HG03039 (cell line): ENCODE data around the gene KCNQ1.

Source experiments
- ATAC-seq: cut with Tn5 transposase; IDR thresholded peaks from one replicate; pipeline ENCODE4 v1.9.1; 2021; ENCODE audit warnings: mild to moderate bottlenecking, moderate library complexity; ENCODE audit not compliant: unreplicated experiment

KCNQ1 gene, protein sequence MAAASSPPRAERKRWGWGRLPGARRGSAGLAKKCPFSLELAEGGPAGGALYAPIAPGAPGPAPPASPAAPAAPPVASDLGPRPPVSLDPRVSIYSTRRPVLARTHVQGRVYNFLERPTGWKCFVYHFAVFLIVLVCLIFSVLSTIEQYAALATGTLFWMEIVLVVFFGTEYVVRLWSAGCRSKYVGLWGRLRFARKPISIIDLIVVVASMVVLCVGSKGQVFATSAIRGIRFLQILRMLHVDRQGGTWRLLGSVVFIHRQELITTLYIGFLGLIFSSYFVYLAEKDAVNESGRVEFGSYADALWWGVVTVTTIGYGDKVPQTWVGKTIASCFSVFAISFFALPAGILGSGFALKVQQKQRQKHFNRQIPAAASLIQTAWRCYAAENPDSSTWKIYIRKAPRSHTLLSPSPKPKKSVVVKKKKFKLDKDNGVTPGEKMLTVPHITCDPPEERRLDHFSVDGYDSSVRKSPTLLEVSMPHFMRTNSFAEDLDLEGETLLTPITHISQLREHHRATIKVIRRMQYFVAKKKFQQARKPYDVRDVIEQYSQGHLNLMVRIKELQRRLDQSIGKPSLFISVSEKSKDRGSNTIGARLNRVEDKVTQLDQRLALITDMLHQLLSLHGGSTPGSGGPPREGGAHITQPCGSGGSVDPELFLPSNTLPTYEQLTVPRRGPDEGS

DNA sequence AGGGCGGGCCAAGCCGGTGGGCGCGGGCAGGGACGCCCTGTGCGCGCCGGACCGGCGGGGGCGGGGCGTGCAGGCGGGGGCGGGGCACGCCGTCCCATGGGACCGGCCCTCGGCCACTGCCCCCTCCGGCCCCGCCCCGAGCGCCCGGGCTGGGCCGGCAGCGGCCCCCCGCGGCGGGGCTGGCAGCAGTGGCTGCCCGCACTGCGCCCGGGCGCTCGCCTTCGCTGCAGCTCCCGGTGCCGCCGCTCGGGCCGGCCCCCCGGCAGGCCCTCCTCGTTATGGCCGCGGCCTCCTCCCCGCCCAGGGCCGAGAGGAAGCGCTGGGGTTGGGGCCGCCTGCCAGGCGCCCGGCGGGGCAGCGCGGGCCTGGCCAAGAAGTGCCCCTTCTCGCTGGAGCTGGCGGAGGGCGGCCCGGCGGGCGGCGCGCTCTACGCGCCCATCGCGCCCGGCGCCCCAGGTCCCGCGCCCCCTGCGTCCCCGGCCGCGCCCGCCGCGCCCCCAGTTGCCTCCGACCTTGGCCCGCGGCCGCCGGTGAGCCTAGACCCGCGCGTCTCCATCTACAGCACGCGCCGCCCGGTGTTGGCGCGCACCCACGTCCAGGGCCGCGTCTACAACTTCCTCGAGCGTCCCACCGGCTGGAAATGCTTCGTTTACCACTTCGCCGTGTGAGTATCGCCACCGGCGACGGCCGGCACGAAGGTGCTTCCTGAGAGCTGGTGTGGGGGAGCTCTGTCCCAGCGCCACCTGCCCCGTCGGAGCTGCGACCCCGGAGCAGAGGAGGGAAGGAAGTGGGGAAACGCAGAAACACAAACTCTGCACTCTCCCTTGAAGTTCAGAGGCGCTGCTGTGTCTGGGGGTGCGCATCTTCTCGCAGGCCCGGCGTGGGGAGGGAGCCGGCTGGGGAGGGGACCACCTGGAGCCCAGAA is at the start of gene KCNQ1:
Gene KCNQ1 (plus strand): TSS at position 188 of the 925 bp plus-strand sequence. CDS start 91 bp downstream, at position 279.
- no peak for ATAC-seq

DNA sequence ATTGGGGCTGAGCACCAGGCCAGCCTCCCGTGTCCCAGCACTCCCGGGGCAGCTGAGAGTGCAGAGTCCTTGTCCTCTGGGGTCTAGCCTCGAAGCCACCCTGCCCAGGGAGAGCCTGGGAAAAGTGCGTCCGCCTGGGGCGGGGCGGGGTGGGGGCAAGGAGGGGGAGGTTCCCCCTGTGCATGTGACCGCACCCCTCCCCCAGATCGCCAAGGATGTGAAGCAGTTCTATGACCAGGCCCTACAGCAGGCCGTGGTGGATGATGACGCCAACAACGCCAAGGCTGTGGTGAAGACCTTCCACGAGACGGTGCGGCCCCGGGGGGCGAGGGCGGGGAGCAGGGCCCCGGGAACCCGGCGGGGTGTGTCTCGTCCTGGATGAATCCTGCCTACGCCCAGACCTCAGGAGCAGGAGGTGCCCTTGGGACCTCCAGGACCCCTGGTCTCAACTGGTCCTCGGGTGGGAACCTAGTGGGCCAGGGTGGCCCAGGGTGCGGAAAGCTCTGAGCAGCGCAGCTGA is 49.5 kb upstream of the KCNQ1 start:
- no peak for ATAC-seq

GRCh38 chr11:2395856-2396255 is 49.0 kb upstream of the KCNQ1 start:
- no peak for ATAC-seq

GRCh38 chr11:2396471-2396870 is 48.3 kb upstream of the KCNQ1 start:
- no peak for ATAC-seq

- ATAC-seq, result no peak
These were observed 47.8 kb upstream of the KCNQ1 start for GRCh38 chr11:2397005-2397404.

GRCh38 chr11:2398664-2399355 is 46.0 kb upstream of the KCNQ1 start:
- ATAC-seq, result no peak

- peak; percentile 2 for ATAC-seq
These were observed 45.2 kb upstream of the KCNQ1 start for GRCh38 chr11:2399488-2400068.

- peak; percentile 78 for ATAC-seq
These were observed 44.6 kb upstream of the KCNQ1 start, which contains the start of gene TSSC4 for GRCh38 chr11:2400069-2400761. TSS of gene TSSC4 (plus strand) at chr11:2400750. CDS start at chr11:2402634, 1,884 bp downstream.

DNA sequence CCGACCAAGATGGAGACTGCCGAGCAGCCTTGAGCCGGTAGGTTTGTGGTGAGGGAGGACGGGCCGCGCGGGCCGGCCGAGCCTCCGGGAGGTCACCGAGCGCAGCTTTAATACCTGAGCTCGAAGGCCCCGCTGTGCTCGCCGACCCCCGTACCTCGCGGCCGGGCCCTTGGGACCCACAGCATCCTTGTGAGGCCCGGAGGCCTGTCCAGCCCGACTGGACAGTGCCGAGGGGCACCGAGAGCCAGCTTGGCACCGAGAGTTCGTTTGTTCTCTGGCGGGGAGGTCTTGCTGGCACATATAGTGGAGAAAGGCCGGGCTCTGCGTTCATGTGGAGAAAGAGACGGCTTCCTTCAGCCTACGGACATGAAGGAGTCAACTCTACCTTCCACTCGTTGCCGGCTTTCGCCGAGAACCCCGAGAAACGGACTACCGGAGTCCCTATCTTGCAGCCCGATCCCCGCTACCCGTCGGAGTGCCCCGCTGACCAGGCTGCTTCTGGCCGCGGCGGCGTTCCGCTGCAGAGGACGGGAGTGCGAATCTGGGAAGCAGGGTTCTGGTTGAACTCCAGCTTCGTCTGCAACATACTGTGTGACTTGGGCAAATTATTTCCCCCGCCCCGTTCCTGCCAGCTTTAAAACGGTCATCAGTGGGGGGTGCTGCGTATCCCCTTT is 43.9 kb upstream of the KCNQ1 start:
- ATAC-seq, result peak; percentile 0

GRCh38 chr11:2401436-2401984 is 43.3 kb upstream of the KCNQ1 start:
- no peak for ATAC-seq

DNA sequence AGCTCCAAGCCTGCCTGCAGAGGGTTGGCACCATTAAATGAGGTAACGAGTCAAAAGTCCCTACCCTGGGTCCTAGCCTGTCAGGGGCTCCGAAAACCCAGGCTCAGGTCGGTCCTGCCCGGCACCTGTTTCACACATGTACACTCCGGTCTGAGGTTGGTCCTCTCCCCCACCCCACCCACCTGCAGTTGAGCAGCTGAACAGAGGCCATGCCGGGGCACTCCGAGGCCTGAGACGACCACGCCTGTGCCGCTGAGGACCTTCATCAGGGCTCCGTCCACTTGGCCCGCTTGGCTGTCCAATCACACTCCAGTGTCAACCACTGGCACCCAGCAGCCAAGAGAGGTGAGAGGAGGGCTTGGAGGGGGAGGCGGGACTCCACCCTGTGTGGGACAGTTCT is 42.7 kb upstream of the KCNQ1 start:
- ATAC-seq, result no peak

DNA sequence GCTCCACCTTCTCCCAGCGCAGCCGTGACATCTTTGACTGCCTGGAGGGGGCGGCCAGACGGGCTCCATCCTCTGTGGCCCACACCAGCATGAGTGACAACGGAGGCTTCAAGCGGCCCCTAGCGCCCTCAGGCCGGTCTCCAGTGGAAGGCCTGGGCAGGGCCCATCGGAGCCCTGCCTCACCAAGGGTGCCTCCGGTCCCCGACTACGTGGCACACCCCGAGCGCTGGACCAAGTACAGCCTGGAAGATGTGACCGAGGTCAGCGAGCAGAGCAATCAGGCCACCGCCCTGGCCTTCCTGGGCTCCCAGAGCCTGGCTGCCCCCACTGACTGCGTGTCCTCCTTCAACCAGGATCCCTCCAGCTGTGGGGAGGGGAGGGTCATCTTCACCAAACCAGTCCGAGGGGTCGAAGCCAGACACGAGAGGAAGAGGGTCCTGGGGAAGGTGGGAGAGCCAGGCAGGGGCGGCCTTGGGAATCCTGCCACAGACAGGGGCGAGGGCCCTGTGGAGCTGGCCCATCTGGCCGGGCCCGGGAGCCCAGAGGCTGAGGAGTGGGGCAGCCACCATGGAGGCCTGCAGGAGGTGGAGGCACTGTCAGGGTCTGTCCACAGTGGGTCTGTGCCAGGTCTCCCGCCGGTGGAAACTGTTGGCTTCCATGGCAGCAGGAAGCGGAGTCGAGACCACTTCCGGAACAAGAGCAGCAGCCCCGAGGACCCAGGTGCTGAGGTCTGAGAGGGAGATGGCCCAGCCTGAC is 41.7 kb upstream of the KCNQ1 start:
- no peak for ATAC-seq

DNA sequence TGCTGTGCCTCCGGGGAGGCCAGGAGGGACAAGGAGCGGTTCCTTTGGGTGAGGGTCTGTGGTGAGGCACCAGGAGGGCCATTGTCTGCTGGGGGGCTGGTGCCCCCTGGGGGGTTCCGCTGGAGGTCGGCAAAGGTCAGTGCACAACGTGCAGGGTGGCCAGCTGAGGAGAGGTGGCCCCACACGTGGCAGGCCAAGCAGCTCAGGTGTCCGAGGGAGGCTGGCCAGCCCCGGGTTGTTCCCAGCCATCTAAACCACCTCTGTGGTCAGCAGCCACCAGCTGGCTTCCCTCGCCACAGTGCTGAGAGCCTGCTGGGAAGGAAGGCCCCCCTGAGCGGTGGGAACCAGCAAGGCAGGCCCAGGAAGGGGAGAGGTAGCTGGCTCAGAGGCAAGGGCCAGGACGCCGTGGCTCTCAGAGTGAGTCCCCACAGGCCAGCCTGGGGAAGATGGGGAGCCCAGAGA is 40.0 kb upstream of the KCNQ1 start:
- ATAC-seq, result no peak

- no peak for ATAC-seq
These were observed 38.4 kb upstream of the KCNQ1 start for GRCh38 chr11:2406451-2406850.

GRCh38 chr11:2406878-2407410 is 37.9 kb upstream of the KCNQ1 start:
- ATAC-seq, result no peak

- no peak for ATAC-seq
These were observed 36.1 kb upstream of the KCNQ1 start for GRCh38 chr11:2408671-2409070.

- no peak for ATAC-seq
These were observed 35.7 kb upstream of the KCNQ1 start for GRCh38 chr11:2409126-2409525.
